ENCODE data around the gene UNC13B.

- TF ChIP-seq CTCF (IDR thresholded peaks at IDR 0.05 in 2 of 3, conservative IDR thresholded peaks at IDR 0.05 in 1 of 3; ENCODE audit: borderline replicate concordance in 1 of 3, insufficient read depth in 1 of 3, low read depth in 2 of 3, low read length in 2 of 3), result no peak
- no peak for TF ChIP-seq JUND (IDR thresholded peaks at IDR 0.05)
- no peak for TF ChIP-seq POLR2AphosphoS5 (IDR thresholded peaks at IDR 0.05; ENCODE audit: low read depth, low read length)
- TF ChIP-seq POLR2A (IDR thresholded peaks at IDR 0.05; ENCODE audit: borderline replicate concordance, extremely low read depth, insufficient read depth, insufficient read length), result no peak
- TF ChIP-seq ZNF274 (IDR thresholded peaks at IDR 0.05; ENCODE audit: low read depth, low read length), result no peak
- no peak for TF ChIP-seq ZFX (IDR thresholded peaks at IDR 0.05)
Measured at GRCh38 chr9:35168963-35169362, 7.2 kb downstream of the UNC13B start.
